Calu3 (cell line): Measurements from ENCODE around the gene HGF. TPM values are rescaled to one million over a fixed set of nuclear protein-coding genes. Genes with fewer than 3 reads are reported as not detected.

Experiments
- BruUV-seq: library from RNA; stranded (reverse); fragments of 400-500 nt; replicated peaks from 2 replicates; lab custom pipeline; 2021; lab: Mats Ljungman, UMichigan
- CTCF ChIA-PET: fragments of 300-600 bp; sonication (Branson Sonifier 250); formaldehyde crosslinking; loops from one replicate; lab custom pipeline; 2022; ENCODE audit warnings: antibody characterized with exemption; lab: Charles Lee
- DNase-seq: peaks from one replicate; pipeline ENCODE4 v3.0.0; 2022
- H3K27ac Mint-ChIP-seq: one replicate; pipeline ENCODE4 v1.8.0; 2022; ENCODE audit warnings: mixed read lengths; ENCODE audit not compliant: unreplicated experiment
- H3K27me3 Mint-ChIP-seq: one replicate; pipeline ENCODE4 v1.8.0; 2022; ENCODE audit warnings: mixed read lengths; ENCODE audit not compliant: unreplicated experiment
- H3K36me3 Mint-ChIP-seq: one replicate; pipeline ENCODE4 v1.8.0; 2022; ENCODE audit warnings: mild to moderate bottlenecking, moderate library complexity, mixed read lengths; ENCODE audit not compliant: insufficient read depth, unreplicated experiment
- H3K4me1 Mint-ChIP-seq: one replicate; pipeline ENCODE4 v1.8.0; 2022; ENCODE audit warnings: mild to moderate bottlenecking, low read depth, mixed read lengths; ENCODE audit not compliant: unreplicated experiment
- H3K4me3 Mint-ChIP-seq: one replicate; pipeline ENCODE4 v1.8.0; 2022; ENCODE audit warnings: mild to moderate bottlenecking, low read depth, moderate library complexity, mixed read lengths; ENCODE audit not compliant: unreplicated experiment
- H3K9me3 Mint-ChIP-seq: one replicate; pipeline ENCODE4 v1.8.0; 2022; ENCODE audit warnings: low read depth, mixed read lengths; ENCODE audit not compliant: unreplicated experiment
- intact Hi-C: fragments of 100-400 bp; cut with micrococcal nuclease; formaldehyde crosslinking; loops from one replicate; pipeline ENCODE4 v1.10.0; 2022; ENCODE audit not compliant: unreplicated experiment
- total RNA-seq: library from RNA; stranded (reverse); gene quantifications from 2 replicates; pipeline ENCODE4 v1.2.3, GENCODE V29; 2022
- TF ChIP-seq, protein P1 (sequence below): fragments of 200-600 bp; IDR thresholded peaks from one replicate; pipeline ENCODE4 v1.8.0; 2022; ENCODE audit warnings: antibody characterized with exemption; ENCODE audit not compliant: unreplicated experiment

The HGF gene
- total RNA-seq, 1 experiment from 2014 or later: not detected

GRCh38 chr7:81743665-81744064, 26.2 kb downstream of the HGF start:
- CTCF ChIA-PET: interaction anchor here (0.6 kb wide), 1 partner anchor 974 kb away, joined by 3 read pairs; no protein-coding TSS in a partner anchor
- no peaks in the 10 kb centered on the region for H3K36me3 Mint-ChIP-seq
- no peak overlapping the region for H3K27ac Mint-ChIP-seq
- H3K27me3 Mint-ChIP-seq: no peaks in the 10 kb centered on the region
- intact Hi-C loops: no loop called here
- H3K9me3 Mint-ChIP-seq: no peaks in the 10 kb centered on the region
- no peaks in the 10 kb centered on the region for H3K4me1 Mint-ChIP-seq
- TF ChIP-seq, protein P1, sequence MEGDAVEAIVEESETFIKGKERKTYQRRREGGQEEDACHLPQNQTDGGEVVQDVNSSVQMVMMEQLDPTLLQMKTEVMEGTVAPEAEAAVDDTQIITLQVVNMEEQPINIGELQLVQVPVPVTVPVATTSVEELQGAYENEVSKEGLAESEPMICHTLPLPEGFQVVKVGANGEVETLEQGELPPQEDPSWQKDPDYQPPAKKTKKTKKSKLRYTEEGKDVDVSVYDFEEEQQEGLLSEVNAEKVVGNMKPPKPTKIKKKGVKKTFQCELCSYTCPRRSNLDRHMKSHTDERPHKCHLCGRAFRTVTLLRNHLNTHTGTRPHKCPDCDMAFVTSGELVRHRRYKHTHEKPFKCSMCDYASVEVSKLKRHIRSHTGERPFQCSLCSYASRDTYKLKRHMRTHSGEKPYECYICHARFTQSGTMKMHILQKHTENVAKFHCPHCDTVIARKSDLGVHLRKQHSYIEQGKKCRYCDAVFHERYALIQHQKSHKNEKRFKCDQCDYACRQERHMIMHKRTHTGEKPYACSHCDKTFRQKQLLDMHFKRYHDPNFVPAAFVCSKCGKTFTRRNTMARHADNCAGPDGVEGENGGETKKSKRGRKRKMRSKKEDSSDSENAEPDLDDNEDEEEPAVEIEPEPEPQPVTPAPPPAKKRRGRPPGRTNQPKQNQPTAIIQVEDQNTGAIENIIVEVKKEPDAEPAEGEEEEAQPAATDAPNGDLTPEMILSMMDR: no peak
- no peak for DNase-seq
- BruUV-seq: no TSS peak
- H3K4me3 Mint-ChIP-seq: no peak overlapping the region

DNA sequence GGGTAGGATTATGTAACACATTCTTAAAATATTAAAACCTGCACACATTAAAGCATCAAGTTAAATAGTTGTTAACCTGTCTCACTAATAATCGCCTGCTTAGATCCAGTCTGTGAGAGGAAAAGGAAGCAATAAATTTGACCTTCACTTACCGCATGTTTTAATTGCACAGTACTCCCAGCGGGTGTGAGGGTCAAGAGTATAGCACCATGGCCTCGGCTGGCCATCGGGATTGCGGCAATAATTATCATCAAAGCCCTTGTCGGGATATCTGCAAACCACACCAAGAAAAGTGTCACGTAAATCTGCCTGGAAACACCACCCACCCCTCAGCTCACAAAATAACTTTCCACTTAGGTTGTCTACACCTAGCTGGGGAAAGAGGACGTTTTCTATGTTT, 26.6 kb downstream of the HGF start:
- CTCF ChIA-PET: no interaction called here
- Mint-ChIP-seq H3K9me3 (no peaks in the 10 kb centered on the region), H3K4me1 (no peaks in the 10 kb centered on the region), H3K27me3 (no peaks in the 10 kb centered on the region), H3K36me3 (no peaks in the 10 kb centered on the region), H3K4me3 (no peak overlapping the region), H3K27ac (no peak overlapping the region)
- intact Hi-C loops: no loop called here
- TF ChIP-seq, protein P1: no peak
- no peak for DNase-seq
- BruUV-seq: no TSS peak

DNA sequence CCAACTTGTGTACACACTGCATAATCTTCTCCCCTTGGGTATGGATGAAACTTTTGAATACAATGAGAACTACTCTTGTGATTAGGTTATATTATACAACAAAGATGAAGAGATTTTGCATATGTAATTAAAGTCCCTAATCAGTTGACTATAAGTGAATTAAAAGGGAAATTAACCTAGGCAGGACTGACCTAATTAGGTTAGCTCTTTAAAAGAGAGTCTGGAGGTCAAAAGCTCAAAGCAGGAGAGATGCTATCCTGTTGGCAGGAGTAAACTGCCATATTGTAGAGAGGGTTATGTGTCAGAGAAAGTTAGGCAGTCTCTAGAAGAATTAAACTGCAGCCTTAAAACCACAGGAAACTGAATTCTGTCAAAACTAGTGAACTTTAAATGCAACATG, 29.4 kb downstream of the HGF start:
- Mint-ChIP-seq H3K27me3 (no peaks in the 10 kb centered on the region), H3K4me3 (no peak overlapping the region), H3K4me1 (no peaks in the 10 kb centered on the region), H3K27ac (no peak overlapping the region), H3K36me3 (no peaks in the 10 kb centered on the region), H3K9me3 (no peaks in the 10 kb centered on the region)
- CTCF ChIA-PET: no interaction called here
- intact Hi-C loops: no loop called here
- no TSS peak for BruUV-seq
- TF ChIP-seq, protein P1: no peak
- DNase-seq: no peak

DNA sequence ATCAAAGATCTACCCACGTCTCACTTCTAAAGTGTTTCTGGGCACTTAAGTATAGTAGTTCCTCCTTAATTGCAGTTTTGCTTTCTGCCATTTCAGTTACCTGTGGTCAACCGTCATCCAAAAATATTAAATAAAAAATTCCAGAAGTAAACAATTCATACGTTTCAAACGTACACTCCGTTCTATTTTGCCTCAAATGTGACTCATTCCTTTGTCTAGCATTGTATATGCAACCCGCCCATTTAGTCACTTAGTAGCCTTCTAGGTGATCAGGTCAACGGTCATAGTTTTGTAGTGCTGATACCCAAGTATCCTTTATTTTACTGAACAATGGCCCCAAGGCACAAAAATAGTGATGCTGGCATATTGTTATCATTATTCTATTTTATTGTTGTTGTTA, 33.8 kb downstream of the HGF start:
- intact Hi-C loops: no loop called here
- TF ChIP-seq, protein P1: no peak
- BruUV-seq: no TSS peak
- H3K36me3 Mint-ChIP-seq: no peaks in the 10 kb centered on the region
- no peaks in the 10 kb centered on the region for H3K27me3 Mint-ChIP-seq
- CTCF ChIA-PET: no interaction called here
- DNase-seq: no peak
- no peaks in the 10 kb centered on the region for H3K4me1 Mint-ChIP-seq
- H3K9me3 Mint-ChIP-seq: no peaks in the 10 kb centered on the region
- no peak overlapping the region for H3K4me3 Mint-ChIP-seq
- H3K27ac Mint-ChIP-seq: no peak overlapping the region
